Prostate gland (tissue), 2 donors: ENCODE measurements around the gene DSCAML1.

ENCODE experiments used
- POLR2AphosphoS5 ChIP-seq: sonication (generic); formaldehyde crosslinking; IDR thresholded peaks from one replicate; pipeline ENCODE4 v1.6.1; 2017; ENCODE audit warnings: antibody characterized with exemption
- TF ChIP-seq, protein P1 (sequence below), 4 experiments: fragments of 200-600 bp in 2 of 4; fragments of 450-650 bp in 2 of 4; sonication (generic) in 2 of 4; IDR thresholded peaks; 1 replicate in 3 of 4; 2 replicates in 1 of 4; pipeline ENCODE4 v1.5.1; 2016 to 2019; ENCODE audit warnings: antibody characterized with exemption in 4 of 4, mild to moderate bottlenecking in 2 of 4, moderate library complexity in 2 of 4

GRCh38 chr11:117629891-117630538 lies 167.0 kb downstream of the DSCAML1 start:
- TF ChIP-seq POLR2AphosphoS5 = no peak
- TF ChIP-seq, protein P1, sequence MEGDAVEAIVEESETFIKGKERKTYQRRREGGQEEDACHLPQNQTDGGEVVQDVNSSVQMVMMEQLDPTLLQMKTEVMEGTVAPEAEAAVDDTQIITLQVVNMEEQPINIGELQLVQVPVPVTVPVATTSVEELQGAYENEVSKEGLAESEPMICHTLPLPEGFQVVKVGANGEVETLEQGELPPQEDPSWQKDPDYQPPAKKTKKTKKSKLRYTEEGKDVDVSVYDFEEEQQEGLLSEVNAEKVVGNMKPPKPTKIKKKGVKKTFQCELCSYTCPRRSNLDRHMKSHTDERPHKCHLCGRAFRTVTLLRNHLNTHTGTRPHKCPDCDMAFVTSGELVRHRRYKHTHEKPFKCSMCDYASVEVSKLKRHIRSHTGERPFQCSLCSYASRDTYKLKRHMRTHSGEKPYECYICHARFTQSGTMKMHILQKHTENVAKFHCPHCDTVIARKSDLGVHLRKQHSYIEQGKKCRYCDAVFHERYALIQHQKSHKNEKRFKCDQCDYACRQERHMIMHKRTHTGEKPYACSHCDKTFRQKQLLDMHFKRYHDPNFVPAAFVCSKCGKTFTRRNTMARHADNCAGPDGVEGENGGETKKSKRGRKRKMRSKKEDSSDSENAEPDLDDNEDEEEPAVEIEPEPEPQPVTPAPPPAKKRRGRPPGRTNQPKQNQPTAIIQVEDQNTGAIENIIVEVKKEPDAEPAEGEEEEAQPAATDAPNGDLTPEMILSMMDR (IDR thresholded peaks at IDR 0.05) = no peak
